Measurements from ENCODE around the gene LOX.
"Not testable (repeated sequence)": the region's sequence is repeated elsewhere in the genome, so short reads cannot be mapped to it uniquely, and the experiment has no call there.

The LOX gene

GRCh38 chr5:122097391-122097790 lies 19.3 kb upstream of the LOX start:
- no peak for DNase-seq (ENCODE audit: low spot score)

GRCh38 chr5:122095158-122095557 lies 17.1 kb upstream of the LOX start:
- DNase-seq (ENCODE audit: low spot score): no peak

- DNase-seq (ENCODE audit: low spot score): not testable (repeated sequence)
Measured at GRCh38 chr5:122094251-122094650, 16.2 kb upstream of the LOX start.

- DNase-seq (ENCODE audit: low spot score): no peak
Measured at GRCh38 chr5:122093415-122094180, 15.5 kb upstream of the LOX start.

GRCh38 chr5:122091936-122092600 lies 14.0 kb upstream of the LOX start:
- no peak for DNase-seq (ENCODE audit: low spot score)

GRCh38 chr5:122089096-122090013 lies 11.3 kb upstream of the LOX start:
- no peak for DNase-seq (ENCODE audit: low spot score)

- no peak for DNase-seq (ENCODE audit: low spot score)
Measured at GRCh38 chr5:122085041-122085440, 7.0 kb upstream of the LOX start.

- DNase-seq (ENCODE audit: low spot score): no peak
Measured at GRCh38 chr5:122083535-122083934, 5.5 kb upstream of the LOX start.

- no peak for DNase-seq (ENCODE audit: low spot score)
Measured at GRCh38 chr5:122081541-122081940, 3.5 kb upstream of the LOX start.

GRCh38 chr5:122077366-122078115 lies 518 bp downstream of the LOX start:
- no peak for DNase-seq (ENCODE audit: low spot score)

GRCh38 chr5:122076669-122077365 lies 1.2 kb downstream of the LOX start:
- DNase-seq (ENCODE audit: low spot score): no peak

- DNase-seq (ENCODE audit: low spot score): no peak
Measured at GRCh38 chr5:122076050-122076461, 2.0 kb downstream of the LOX start.

- no peak for DNase-seq (ENCODE audit: low spot score)
Measured at GRCh38 chr5:122073864-122074263, 4.2 kb downstream of the LOX start.

GRCh38 chr5:122073018-122073417 lies 5.0 kb downstream of the LOX start:
- no peak for DNase-seq (ENCODE audit: low spot score)

GRCh38 chr5:122067390-122067789 lies 10.7 kb downstream of the LOX start:
- DNase-seq (ENCODE audit: low spot score): no peak

GRCh38 chr5:122064992-122065391 lies 13.1 kb downstream of the LOX start:
- no peak for DNase-seq (ENCODE audit: low spot score)

GRCh38 chr5:122063836-122064235 lies 14.2 kb downstream of the LOX start:
- DNase-seq (ENCODE audit: low spot score): no peak

- no peak for DNase-seq (ENCODE audit: low spot score)
Measured at GRCh38 chr5:122062205-122062604, 15.9 kb downstream of the LOX start.

- no peak for DNase-seq (ENCODE audit: low spot score)
Measured at GRCh38 chr5:122056913-122057312, 21.1 kb downstream of the LOX start.

GRCh38 chr5:122054266-122054665 lies 23.8 kb downstream of the LOX start:
- DNase-seq (ENCODE audit: low spot score): no peak

All from CD4-positive, alpha-beta T cell treated with Interleukin-6 at 100 ng/mL for 8 hours (primary cell).